Measurements from ENCODE around the gene ALK.

ALK gene

GRCh38 chr2:29345236-29345635 is 576.1 kb downstream of the ALK start:
- Histone ChIP-seq H3K14ac (ENCODE audit: low read length) (no peak overlapping the region), H4K8ac (ENCODE audit: low read depth, low read length) (no peak overlapping the region), H2BK12ac (ENCODE audit: low read length) (no peak overlapping the region), H2BK120ac (ENCODE audit: low read depth, low read length) (no peak overlapping the region), H3K18ac (ENCODE audit: low read length) (no peak overlapping the region), H3K36me3 (replicated peaks in 1 of 2; ENCODE audit: control insufficient read depth in 2 of 2, insufficient read depth in 2 of 2, low read length in 2 of 2) (no peaks in the 10 kb centered on the region), H3K4me1 (ENCODE audit: control insufficient read depth in 2 of 2, insufficient read depth in 1 of 2, low read depth in 1 of 2, low read length in 2 of 2) (peaks cover 6 to 10% of the 10 kb centered on the region in 2 donors), H3K79me1 (ENCODE audit: low read depth, low read length) (no peaks in the 10 kb centered on the region), H2AFZ (ENCODE audit: low read length) (no peak overlapping the region), H3K4ac (ENCODE audit: low read length) (no peak overlapping the region), H4K91ac (ENCODE audit: low read depth, low read length, poor library complexity) (no peak overlapping the region), H3K23ac (ENCODE audit: low read depth, low read length, poor library complexity) (no peak overlapping the region), H3K4me3 (ENCODE audit: low read length in 2 of 2) (no peak overlapping the region), H2BK5ac (ENCODE audit: low read length) (no peak overlapping the region), H3K27ac (replicated peaks; ENCODE audit: low read length) (no peak overlapping the region), H2BK15ac (ENCODE audit: low read length) (no peak overlapping the region), H3K9me3 (replicated peaks in 1 of 2; ENCODE audit: control insufficient read depth in 2 of 2, insufficient read depth in 1 of 2, low read depth in 1 of 2, low read length in 2 of 2) (no peaks in the 10 kb centered on the region), H3K9ac (ENCODE audit: low read depth, low read length, poor library complexity) (no peak overlapping the region), H2AK5ac (ENCODE audit: low read depth, low read length) (no peak overlapping the region), H3K4me2 (ENCODE audit: insufficient read depth, low read length, poor library complexity, severe bottlenecking) (no peak overlapping the region), H3K27me3 (ENCODE audit: control insufficient read depth in 3 of 3, insufficient read depth in 3 of 3, low read depth in 1 of 3, low read length in 3 of 3) (no peaks in the 10 kb centered on the region)
- WGBS, 2 donors (ENCODE audit: extremely low coverage in 2 of 2, insufficient read length in 2 of 2, insufficient replicate concordance in 1 of 2): no CpG with 5 or more reads among the region's 2 CpGs
- no peak for DNase-seq (ENCODE audit: low spot score)

- H2AK5ac ChIP-seq (ENCODE audit: low read depth, low read length): no peak overlapping the region
Observed at GRCh38 chr2:29343830-29344229, 577.6 kb downstream of the ALK start.

GRCh38 chr2:29336341-29337241 is 584.8 kb downstream of the ALK start:
- Histone ChIP-seq H4K8ac (ENCODE audit: low read depth, low read length) (no peak overlapping the region), H4K91ac (ENCODE audit: low read depth, low read length, poor library complexity) (no peak overlapping the region), H3K4me2 (ENCODE audit: insufficient read depth, low read length, poor library complexity, severe bottlenecking) (no peak overlapping the region), H3K36me3 (replicated peaks in 1 of 2; ENCODE audit: control insufficient read depth in 2 of 2, insufficient read depth in 2 of 2, low read length in 2 of 2) (no peaks in the 10 kb centered on the region), H3K79me1 (ENCODE audit: low read depth, low read length) (no peaks in the 10 kb centered on the region), H3K27me3 (ENCODE audit: control insufficient read depth in 3 of 3, insufficient read depth in 3 of 3, low read depth in 1 of 3, low read length in 3 of 3) (no peaks in the 10 kb centered on the region), H2AK5ac (ENCODE audit: low read depth, low read length) (no peak overlapping the region), H3K9me3 (replicated peaks in 1 of 2; ENCODE audit: control insufficient read depth in 2 of 2, insufficient read depth in 1 of 2, low read depth in 1 of 2, low read length in 2 of 2) (no peaks in the 10 kb centered on the region), H3K18ac (ENCODE audit: low read length) (no peak overlapping the region), H2AFZ (ENCODE audit: low read length) (no peak overlapping the region), H3K27ac (replicated peaks; ENCODE audit: low read length) (no peak overlapping the region), H3K4ac (ENCODE audit: low read length) (no peak overlapping the region), H3K4me3 (ENCODE audit: low read length in 2 of 2) (no peak overlapping the region), H3K23ac (ENCODE audit: low read depth, low read length, poor library complexity) (no peak overlapping the region), H2BK12ac (ENCODE audit: low read length) (no peak overlapping the region), H2BK15ac (ENCODE audit: low read length) (no peak overlapping the region), H3K14ac (ENCODE audit: low read length) (no peak overlapping the region), H3K9ac (ENCODE audit: low read depth, low read length, poor library complexity) (no peak overlapping the region), H3K4me1 (ENCODE audit: control insufficient read depth in 2 of 2, insufficient read depth in 1 of 2, low read depth in 1 of 2, low read length in 2 of 2) (peaks cover 0 to 5% of the 10 kb centered on the region in 2 donors), H2BK120ac (ENCODE audit: low read depth, low read length) (no peak overlapping the region), H2BK5ac (ENCODE audit: low read length) (no peak overlapping the region)
- 100% methylated on average over 1 of the region's 10 CpGs; no CpG with 5 or more reads in 1 of the 2 donors for WGBS, 2 donors (ENCODE audit: extremely low coverage in 2 of 2, insufficient read length in 2 of 2, insufficient replicate concordance in 1 of 2)
- DNase-seq (ENCODE audit: low spot score): no peak

More at GRCh38 chr2:29343830-29344229, 577.6 kb downstream of the ALK start:
- no peak overlapping the region for H2BK12ac ChIP-seq (ENCODE audit: low read length)
- DNase-seq (ENCODE audit: low spot score): no peak
- no peak overlapping the region for H2BK15ac ChIP-seq (ENCODE audit: low read length)
- H3K14ac ChIP-seq (ENCODE audit: low read length): no peak overlapping the region
- H2AFZ ChIP-seq (ENCODE audit: low read length): no peak overlapping the region
- H3K36me3 ChIP-seq (replicated peaks in 1 of 2; ENCODE audit: control insufficient read depth in 2 of 2, insufficient read depth in 2 of 2, low read length in 2 of 2): no peaks in the 10 kb centered on the region
- H3K23ac ChIP-seq (ENCODE audit: low read depth, low read length, poor library complexity): no peak overlapping the region
- H3K4me3 ChIP-seq (ENCODE audit: low read length in 2 of 2): no peak overlapping the region
- no peaks in the 10 kb centered on the region for H3K79me1 ChIP-seq (ENCODE audit: low read depth, low read length)
- H3K18ac ChIP-seq (ENCODE audit: low read length): no peak overlapping the region
- H4K8ac ChIP-seq (ENCODE audit: low read depth, low read length): no peak overlapping the region
- no peak overlapping the region for H4K91ac ChIP-seq (ENCODE audit: low read depth, low read length, poor library complexity)
- no peak overlapping the region for H3K27ac ChIP-seq (replicated peaks; ENCODE audit: low read length)
- no peaks in the 10 kb centered on the region for H3K27me3 ChIP-seq (ENCODE audit: control insufficient read depth in 3 of 3, insufficient read depth in 3 of 3, low read depth in 1 of 3, low read length in 3 of 3)
- no peak overlapping the region for H2BK5ac ChIP-seq (ENCODE audit: low read length)
- no peak overlapping the region for H2BK120ac ChIP-seq (ENCODE audit: low read depth, low read length)
- H3K9me3 ChIP-seq (replicated peaks in 1 of 2; ENCODE audit: control insufficient read depth in 2 of 2, insufficient read depth in 1 of 2, low read depth in 1 of 2, low read length in 2 of 2): no peaks in the 10 kb centered on the region
- peaks cover 0 to 9% of the 10 kb centered on the region in 2 donors for H3K4me1 ChIP-seq (ENCODE audit: control insufficient read depth in 2 of 2, insufficient read depth in 1 of 2, low read depth in 1 of 2, low read length in 2 of 2)
- no peak overlapping the region for H3K4me2 ChIP-seq (ENCODE audit: insufficient read depth, low read length, poor library complexity, severe bottlenecking)
- no peak overlapping the region for H3K4ac ChIP-seq (ENCODE audit: low read length)
- H3K9ac ChIP-seq (ENCODE audit: low read depth, low read length, poor library complexity): no peak overlapping the region

- Histone ChIP-seq H3K18ac (ENCODE audit: low read length) (no peak overlapping the region), H2BK5ac (ENCODE audit: low read length) (no peak overlapping the region), H3K4me2 (ENCODE audit: insufficient read depth, low read length, poor library complexity, severe bottlenecking) (no peak overlapping the region), H2AFZ (ENCODE audit: low read length) (no peak overlapping the region), H4K8ac (ENCODE audit: low read depth, low read length) (no peak overlapping the region), H3K23ac (ENCODE audit: low read depth, low read length, poor library complexity) (no peak overlapping the region), H2AK5ac (ENCODE audit: low read depth, low read length) (no peak overlapping the region), H3K9ac (ENCODE audit: low read depth, low read length, poor library complexity) (no peak overlapping the region), H3K36me3 (replicated peaks in 1 of 2; ENCODE audit: control insufficient read depth in 2 of 2, insufficient read depth in 2 of 2, low read length in 2 of 2) (no peaks in the 10 kb centered on the region), H3K4me3 (ENCODE audit: low read length in 2 of 2) (no peak overlapping the region), H3K79me1 (ENCODE audit: low read depth, low read length) (no peaks in the 10 kb centered on the region), H3K4me1 (ENCODE audit: control insufficient read depth in 2 of 2, insufficient read depth in 1 of 2, low read depth in 1 of 2, low read length in 2 of 2) (peaks cover 0 to 5% of the 10 kb centered on the region in 2 donors), H3K9me3 (replicated peaks in 1 of 2; ENCODE audit: control insufficient read depth in 2 of 2, insufficient read depth in 1 of 2, low read depth in 1 of 2, low read length in 2 of 2) (no peaks in the 10 kb centered on the region), H2BK15ac (ENCODE audit: low read length) (no peak overlapping the region), H2BK120ac (ENCODE audit: low read depth, low read length) (no peak overlapping the region), H3K14ac (ENCODE audit: low read length) (no peak overlapping the region), H4K91ac (ENCODE audit: low read depth, low read length, poor library complexity) (no peak overlapping the region), H3K27ac (replicated peaks; ENCODE audit: low read length) (no peak overlapping the region), H3K27me3 (ENCODE audit: control insufficient read depth in 3 of 3, insufficient read depth in 3 of 3, low read depth in 1 of 3, low read length in 3 of 3) (no peaks in the 10 kb centered on the region), H3K4ac (ENCODE audit: low read length) (no peak overlapping the region), H2BK12ac (ENCODE audit: low read length) (no peak overlapping the region)
- DNase-seq (ENCODE audit: low spot score): no peak
- no CpG with 5 or more reads among the region's 5 CpGs for WGBS, 2 donors (ENCODE audit: extremely low coverage in 2 of 2, insufficient read length in 2 of 2, insufficient replicate concordance in 1 of 2)
Observed at GRCh38 chr2:29335396-29335795, 586.0 kb downstream of the ALK start.

All from neuronal stem cell (in vitro differentiated cells).